Nephron (organoid): ENCODE measurements around the gene DEAF1.

ENCODE experiments used
- H3K27ac Mint-ChIP-seq, 3 experiments: 2 replicates each; pipeline ENCODE4 v1.8.0; 2020; ENCODE audit warnings: mixed read lengths in 3 of 3, mild to moderate bottlenecking in 2 of 3, moderate library complexity in 1 of 3
- H3K27me3 Mint-ChIP-seq: 2 replicates; pipeline ENCODE4 v1.8.0; 2021; ENCODE audit warnings: low read depth, mild to moderate bottlenecking, moderate library complexity, mixed read lengths
- H3K36me3 Mint-ChIP-seq: 2 replicates; pipeline ENCODE4 v1.8.0; 2020; ENCODE audit warnings: low read depth, mixed read lengths
- H3K4me1 Mint-ChIP-seq: 2 replicates; pipeline ENCODE4 v1.8.0; 2020; ENCODE audit warnings: mixed read lengths
- H3K4me3 Mint-ChIP-seq, 3 experiments: 2 replicates each; pipeline ENCODE4 v1.8.0; 2020; ENCODE audit warnings: mild to moderate bottlenecking in 3 of 3, mixed read lengths in 3 of 3, moderate library complexity in 2 of 3
- H3K9me3 Mint-ChIP-seq: 2 replicates; pipeline ENCODE4 v1.8.0; 2020; ENCODE audit warnings: mixed read lengths
- CTCF ChIP-seq, 3 experiments: fragments of 200-600 bp; sonication (generic); IDR thresholded peaks; one replicate each; pipeline ENCODE4 v1.5.0; 2021; ENCODE audit warnings: antibody characterized with exemption in 3 of 3; ENCODE audit not compliant: unreplicated experiment in 3 of 3

Gene DEAF1

GRCh38 chr11:689625-690024 lies 5.4 kb downstream of the DEAF1 start:
- H3K27me3 Mint-ChIP-seq: peaks cover 5% of the 10 kb centered on the region

GRCh38 chr11:688681-689080 lies 6.3 kb downstream of the DEAF1 start:
- Mint-ChIP-seq H3K27me3 (peaks cover 5% of the 10 kb centered on the region), H3K9me3 (no peaks in the 10 kb centered on the region), H3K4me1 (peaks cover 27% of the 10 kb centered on the region), H3K4me3 (no peak overlapping the region), H3K36me3 (peaks cover 40% of the 10 kb centered on the region), H3K27ac (no peak overlapping the region)
- no peak for TF ChIP-seq CTCF (IDR thresholded peaks at IDR 0.05; ENCODE audit: unreplicated experiment in 3 of 3)

More at GRCh38 chr11:689625-690024, 5.4 kb downstream of the DEAF1 start:
- Mint-ChIP-seq H3K9me3 (no peaks in the 10 kb centered on the region), H3K4me1 (peaks cover 29% of the 10 kb centered on the region), H3K27ac (no peak overlapping the region), H3K4me3 (no peak overlapping the region), H3K36me3 (peaks cover 30% of the 10 kb centered on the region)
- no peak for TF ChIP-seq CTCF (IDR thresholded peaks at IDR 0.05; ENCODE audit: unreplicated experiment in 3 of 3)

GRCh38 chr11:687751-688150 lies 7.3 kb downstream of the DEAF1 start:
- Mint-ChIP-seq H3K4me1 (peaks cover 18% of the 10 kb centered on the region), H3K27ac (no peak overlapping the region), H3K27me3 (peaks cover 5% of the 10 kb centered on the region), H3K36me3 (peaks cover 49% of the 10 kb centered on the region), H3K9me3 (no peaks in the 10 kb centered on the region), H3K4me3 (no peak overlapping the region)
- TF ChIP-seq CTCF (IDR thresholded peaks at IDR 0.05; ENCODE audit: unreplicated experiment in 3 of 3): no peak

- Mint-ChIP-seq H3K27ac (no peak overlapping the region), H3K4me1 (peaks cover 10% of the 10 kb centered on the region), H3K36me3 (peaks cover 60% of the 10 kb centered on the region), H3K4me3 (no peak overlapping the region), H3K9me3 (no peaks in the 10 kb centered on the region), H3K27me3 (no peaks in the 10 kb centered on the region)
- no peak for TF ChIP-seq CTCF (IDR thresholded peaks at IDR 0.05; ENCODE audit: unreplicated experiment in 3 of 3)
Observed at GRCh38 chr11:686451-687243, 8.4 kb downstream of the DEAF1 start.

- H3K36me3 Mint-ChIP-seq: peaks cover 60% of the 10 kb centered on the region
- no peaks in the 10 kb centered on the region for H3K9me3 Mint-ChIP-seq
- H3K27me3 Mint-ChIP-seq: no peaks in the 10 kb centered on the region
- no peak overlapping the region for H3K4me3 Mint-ChIP-seq
- TF ChIP-seq CTCF (IDR thresholded peaks at IDR 0.05; ENCODE audit: unreplicated experiment in 3 of 3): no peak
- H3K27ac Mint-ChIP-seq: no peak overlapping the region
- H3K4me1 Mint-ChIP-seq: no peaks in the 10 kb centered on the region
Observed at GRCh38 chr11:680970-681369, 14.1 kb downstream of the DEAF1 start.

- Mint-ChIP-seq H3K4me1 (no peaks in the 10 kb centered on the region), H3K9me3 (no peaks in the 10 kb centered on the region), H3K27me3 (no peaks in the 10 kb centered on the region), H3K36me3 (peaks cover 60% of the 10 kb centered on the region), H3K27ac (no peak overlapping the region), H3K4me3 (no peak overlapping the region)
- TF ChIP-seq CTCF (IDR thresholded peaks at IDR 0.05; ENCODE audit: unreplicated experiment in 3 of 3): no peak
Observed at GRCh38 chr11:680476-680875, 14.5 kb downstream of the DEAF1 start.
